ENCODE data around the gene UBQLNL. TPM values are rescaled to one million over a fixed set of nuclear protein-coding genes. Genes with fewer than 3 reads are reported as not detected.

Gene UBQLNL
- total RNA-seq, 1 donor from 2014 or later, result 0.79 TPM

DNA sequence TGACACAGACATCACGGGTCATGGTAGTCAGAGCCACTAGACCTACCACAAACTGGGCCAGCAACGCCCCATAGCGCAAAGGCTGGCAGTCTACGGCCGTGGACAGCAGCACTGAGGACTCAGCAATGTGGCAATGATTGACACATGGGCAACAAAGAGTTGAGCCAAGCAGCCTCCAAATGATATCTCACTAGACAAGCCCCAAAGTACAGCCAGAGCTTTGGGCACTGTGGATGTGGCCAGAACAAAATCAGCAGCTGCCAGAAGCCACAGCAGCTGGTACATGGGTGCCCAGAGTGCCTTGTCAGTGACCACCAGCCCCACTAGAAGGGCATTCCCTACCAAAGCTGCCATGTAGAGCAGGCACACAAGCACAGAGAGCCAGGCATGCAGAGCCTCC is 11.2 kb upstream of the UBQLNL start:
- no peaks in the 10 kb centered on the region for H3K27me3 Mint-ChIP-seq
- no peaks in the 10 kb centered on the region for H3K36me3 Mint-ChIP-seq (ENCODE audit: insufficient read depth)
- TF ChIP-seq, protein P1, sequence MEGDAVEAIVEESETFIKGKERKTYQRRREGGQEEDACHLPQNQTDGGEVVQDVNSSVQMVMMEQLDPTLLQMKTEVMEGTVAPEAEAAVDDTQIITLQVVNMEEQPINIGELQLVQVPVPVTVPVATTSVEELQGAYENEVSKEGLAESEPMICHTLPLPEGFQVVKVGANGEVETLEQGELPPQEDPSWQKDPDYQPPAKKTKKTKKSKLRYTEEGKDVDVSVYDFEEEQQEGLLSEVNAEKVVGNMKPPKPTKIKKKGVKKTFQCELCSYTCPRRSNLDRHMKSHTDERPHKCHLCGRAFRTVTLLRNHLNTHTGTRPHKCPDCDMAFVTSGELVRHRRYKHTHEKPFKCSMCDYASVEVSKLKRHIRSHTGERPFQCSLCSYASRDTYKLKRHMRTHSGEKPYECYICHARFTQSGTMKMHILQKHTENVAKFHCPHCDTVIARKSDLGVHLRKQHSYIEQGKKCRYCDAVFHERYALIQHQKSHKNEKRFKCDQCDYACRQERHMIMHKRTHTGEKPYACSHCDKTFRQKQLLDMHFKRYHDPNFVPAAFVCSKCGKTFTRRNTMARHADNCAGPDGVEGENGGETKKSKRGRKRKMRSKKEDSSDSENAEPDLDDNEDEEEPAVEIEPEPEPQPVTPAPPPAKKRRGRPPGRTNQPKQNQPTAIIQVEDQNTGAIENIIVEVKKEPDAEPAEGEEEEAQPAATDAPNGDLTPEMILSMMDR (IDR thresholded peaks at IDR 0.05; ENCODE audit: unreplicated experiment), result no peak
- no peak for DNase-seq (ENCODE audit: low spot score, unreplicated experiment)
- no peak overlapping the region for H3K27ac Mint-ChIP-seq
- no peaks in the 10 kb centered on the region for H3K4me1 Mint-ChIP-seq (ENCODE audit: low read depth)
- no peaks in the 10 kb centered on the region for H3K9me3 Mint-ChIP-seq (ENCODE audit: low read depth)
- no peak overlapping the region for H3K4me3 Mint-ChIP-seq (ENCODE audit: low read depth)

DNA sequence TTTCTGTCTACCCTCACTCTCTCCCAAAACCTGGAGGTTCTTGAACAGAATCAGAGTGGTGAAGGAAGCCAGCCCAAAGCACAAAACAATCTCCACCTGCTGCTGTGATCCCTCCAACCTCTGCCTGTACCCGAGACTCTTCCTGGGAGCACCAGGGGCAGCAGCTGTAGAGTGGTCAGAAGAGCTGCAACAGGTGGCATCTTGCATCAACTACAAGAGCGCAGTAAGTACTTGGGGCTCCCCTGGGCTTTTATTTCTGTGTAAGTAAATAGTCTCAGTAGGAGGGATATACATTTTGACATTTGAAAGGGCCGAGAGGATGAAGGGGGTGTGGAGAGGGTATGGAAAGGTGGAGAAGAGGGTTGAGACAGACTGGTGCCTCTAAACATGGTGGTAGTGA is 8.3 kb upstream of the UBQLNL start:
- Mint-ChIP-seq H3K27ac (no peak overlapping the region), H3K9me3 (ENCODE audit: low read depth) (no peaks in the 10 kb centered on the region), H3K27me3 (no peaks in the 10 kb centered on the region), H3K4me1 (ENCODE audit: low read depth) (no peaks in the 10 kb centered on the region), H3K4me3 (ENCODE audit: low read depth) (no peak overlapping the region), H3K36me3 (ENCODE audit: insufficient read depth) (no peaks in the 10 kb centered on the region)
- TF ChIP-seq, protein P1 (IDR thresholded peaks at IDR 0.05; ENCODE audit: unreplicated experiment), result no peak
- no peak for DNase-seq (ENCODE audit: low spot score, unreplicated experiment)

DNA sequence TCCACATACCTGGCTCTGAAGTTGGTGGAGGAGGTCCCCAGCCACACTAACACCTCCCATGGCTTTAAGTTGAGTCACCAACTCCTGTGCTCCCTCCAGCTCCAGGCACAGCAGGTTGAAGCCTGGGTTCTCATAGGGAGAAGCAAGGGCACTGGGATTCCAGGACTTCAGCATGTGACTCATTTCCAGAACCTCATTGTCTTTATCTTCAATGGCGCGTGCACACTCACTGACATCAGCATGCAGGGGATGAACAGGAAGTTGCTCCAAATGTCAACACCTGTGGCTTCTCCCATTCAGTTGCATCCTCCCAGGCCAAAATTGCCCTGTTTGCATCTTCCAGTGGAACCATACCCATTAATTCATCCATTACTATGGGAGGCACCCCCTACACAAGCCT is 5.8 kb upstream of the UBQLNL start:
- H3K4me3 Mint-ChIP-seq (ENCODE audit: low read depth), result no peak overlapping the region
- DNase-seq (ENCODE audit: low spot score, unreplicated experiment), result no peak

DNA sequence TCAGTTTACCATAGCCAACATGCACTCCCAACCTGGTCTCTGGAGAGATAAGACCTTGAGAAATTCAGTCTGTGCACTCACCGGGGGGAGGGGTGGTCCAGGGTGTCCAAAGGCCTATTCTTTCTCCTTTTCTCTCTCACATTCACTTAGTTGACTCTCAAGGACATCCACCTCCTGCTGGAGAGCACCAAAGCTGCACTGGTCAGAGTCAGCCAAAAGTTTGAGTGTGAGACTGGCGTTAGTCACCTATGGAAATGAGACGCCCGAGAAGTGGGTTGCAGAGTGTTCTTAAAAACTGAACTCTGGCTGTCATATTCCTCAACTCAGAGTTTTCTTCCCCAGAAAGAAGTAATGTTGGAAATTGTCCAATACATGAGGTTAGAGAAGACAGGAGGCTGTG is 5.0 kb upstream of the UBQLNL start:
- H3K4me3 Mint-ChIP-seq (ENCODE audit: low read depth), result no peak overlapping the region
- no peak overlapping the region for H3K27ac Mint-ChIP-seq
- no peaks in the 10 kb centered on the region for H3K27me3 Mint-ChIP-seq
- TF ChIP-seq, protein P1 (IDR thresholded peaks at IDR 0.05; ENCODE audit: unreplicated experiment), result no peak
- no peaks in the 10 kb centered on the region for H3K36me3 Mint-ChIP-seq (ENCODE audit: insufficient read depth)
- no peaks in the 10 kb centered on the region for H3K4me1 Mint-ChIP-seq (ENCODE audit: low read depth)
- DNase-seq (ENCODE audit: low spot score, unreplicated experiment), result no peak
- no peaks in the 10 kb centered on the region for H3K9me3 Mint-ChIP-seq (ENCODE audit: low read depth)

More for the DNA sequence above, 5.8 kb upstream of the UBQLNL start:
- no peaks in the 10 kb centered on the region for H3K27me3 Mint-ChIP-seq
- no peaks in the 10 kb centered on the region for H3K9me3 Mint-ChIP-seq (ENCODE audit: low read depth)
- TF ChIP-seq, protein P1 (IDR thresholded peaks at IDR 0.05; ENCODE audit: unreplicated experiment), result no peak
- no peaks in the 10 kb centered on the region for H3K36me3 Mint-ChIP-seq (ENCODE audit: insufficient read depth)
- no peaks in the 10 kb centered on the region for H3K4me1 Mint-ChIP-seq (ENCODE audit: low read depth)
- no peak overlapping the region for H3K27ac Mint-ChIP-seq

DNA sequence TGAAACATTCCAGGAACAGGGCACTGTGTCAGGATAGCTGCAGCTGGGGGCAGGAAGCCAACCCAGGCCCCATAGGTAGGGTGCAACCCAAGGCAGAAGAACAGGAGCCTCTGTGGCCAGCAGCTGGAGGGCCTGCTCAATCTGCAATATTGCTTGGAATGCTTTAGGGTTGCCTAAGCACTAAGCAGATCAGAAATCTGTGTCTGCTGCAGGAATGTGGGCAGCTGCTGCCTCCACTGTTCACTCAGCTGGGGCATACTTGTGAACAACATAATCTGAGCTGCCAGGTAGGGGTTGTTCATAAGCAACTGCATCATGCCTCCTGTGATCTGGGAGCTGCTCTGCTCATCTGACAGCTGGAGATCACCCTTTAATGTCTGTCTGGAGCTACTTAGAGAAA is 1.7 kb downstream of the UBQLNL start:
- TF ChIP-seq, protein P1 (IDR thresholded peaks at IDR 0.05; ENCODE audit: unreplicated experiment), result no peak
- no peaks in the 10 kb centered on the region for H3K36me3 Mint-ChIP-seq (ENCODE audit: insufficient read depth)
- H3K4me3 Mint-ChIP-seq (ENCODE audit: low read depth), result no peak overlapping the region
- DNase-seq (ENCODE audit: low spot score, unreplicated experiment), result no peak
- no peaks in the 10 kb centered on the region for H3K4me1 Mint-ChIP-seq (ENCODE audit: low read depth)
- no peak overlapping the region for H3K27ac Mint-ChIP-seq
- no peaks in the 10 kb centered on the region for H3K9me3 Mint-ChIP-seq (ENCODE audit: low read depth)
- H3K27me3 Mint-ChIP-seq, result no peaks in the 10 kb centered on the region

Data from progenitor cell of endocrine pancreas (in vitro differentiated cells).